HUDEP-2 (cell line): Measurements from ENCODE around the gene FOXD3.
"Not testable (repeated sequence)": the region's sequence is repeated elsewhere in the genome, so short reads cannot be mapped to it uniquely, and the experiment has no call there.

Experiments used
- DNase-seq, 76 experiments: peaks; one replicate each; lab custom pipeline; 2025; ENCODE audit not compliant: unreplicated experiment in 76 of 76; lab: John Stamatoyannopoulos, UW

The FOXD3 gene

GRCh38 chr1:63352736-63353135 lies 30.4 kb downstream of the FOXD3 start:
- DNase-seq = no peak

GRCh38 chr1:63356234-63356633 lies 33.9 kb downstream of the FOXD3 start:
- DNase-seq = not testable (repeated sequence)

- DNase-seq = no peak
Observed at GRCh38 chr1:63359561-63359960, 37.2 kb downstream of the FOXD3 start.

GRCh38 chr1:63362073-63362472 lies 39.7 kb downstream of the FOXD3 start:
- no peak for DNase-seq

GRCh38 chr1:63362578-63362977 lies 40.2 kb downstream of the FOXD3 start:
- no peak for DNase-seq

GRCh38 chr1:63363014-63363413 lies 40.6 kb downstream of the FOXD3 start:
- DNase-seq = no peak

- no peak for DNase-seq
Observed at GRCh38 chr1:63366908-63367214, 44.5 kb downstream of the FOXD3 start.

GRCh38 chr1:63367215-63368103 lies 45.1 kb downstream of the FOXD3 start, which contains the start of gene ALG6:
Gene ALG6 (plus strand): TSS chr1:63367627. CDS start chr1:63370978, 3,351 bp downstream.
- DNase-seq = peak in 75 of 76 experiments; percentile 36 to 96 (median 88)

GRCh38 chr1:63368131-63368530 lies 45.8 kb downstream of the FOXD3 start:
- DNase-seq = peak in 3 of 76 experiments; percentile 13 to 39 (median 25)
